ENCODE data around the gene SPOUT1. TPM values are rescaled to one million over a fixed set of nuclear protein-coding genes. Genes with fewer than 3 reads are reported as not detected.

The SPOUT1 gene
- total RNA-seq, 1 donor from 2014 or later: 24.4 TPM

GRCh38 chr9:128773049-128773448, 56.5 kb downstream of the SPOUT1 start:
- no peak for DNase-seq (ENCODE audit: low read depth in 2 of 2)

- peak; percentile 91 for DNase-seq (ENCODE audit: low read depth in 2 of 2)
These were observed 57.7 kb downstream of the SPOUT1 start, which contains the start of gene ZER1 for GRCh38 chr9:128771745-128772519. Gene ZER1 (minus strand): TSS chr9:128771927. CDS start chr9:128755565, 16,362 bp downstream.

GRCh38 chr9:128771094-128771721, 58.4 kb downstream of the SPOUT1 start:
- DNase-seq (ENCODE audit: low read depth in 2 of 2): peak; percentile 39 to 47

GRCh38 chr9:128770286-128771030, 59.1 kb downstream of the SPOUT1 start:
- DNase-seq (ENCODE audit: low read depth in 2 of 2): no peak

Other genes starting within 250 kb of the SPOUT1 start
- gene DYNC2I2, start 172.9 kb downstream of the SPOUT1 start, total RNA-seq: 36.3 and 43.6 TPM in 2 replicates
- gene SET, start 140.6 kb downstream of the SPOUT1 start, total RNA-seq: 308 and 320 TPM in 2 replicates
- 8.1 and 8.9 TPM in 2 replicates for gene PKN3, start 127.3 kb downstream of the SPOUT1 start, total RNA-seq
- gene ZDHHC12, start 105.7 kb downstream of the SPOUT1 start, total RNA-seq: 43.4 and 44.6 TPM in 2 replicates
- 11.1 and 12.7 TPM in 2 replicates for gene ZER1, start 57.9 kb downstream of the SPOUT1 start, total RNA-seq
- gene TBC1D13, start 42.5 kb downstream of the SPOUT1 start, total RNA-seq: 8.9 and 13.1 TPM in 2 replicates
- gene ENDOG, start 11.3 kb downstream of the SPOUT1 start, total RNA-seq: 21.6 and 29.6 TPM in 2 replicates
- gene KYAT1, start 52.2 kb upstream of the SPOUT1 start, total RNA-seq: 3.5 and 5.6 TPM in 2 replicates
- gene LRRC8A, start 52.3 kb upstream of the SPOUT1 start, total RNA-seq: 62.1 and 101 TPM in 2 replicates
- gene PHYHD1, start 91.2 kb upstream of the SPOUT1 start, total RNA-seq: 0.20 and 0.22 TPM in 2 replicates
- gene DOLK, start 117.8 kb upstream of the SPOUT1 start, total RNA-seq: 22.0 and 40.9 TPM in 2 replicates
- gene NUP188, start 117.9 kb upstream of the SPOUT1 start, total RNA-seq: 27.0 and 40.1 TPM in 2 replicates
- 20.0 and 28.6 TPM in 2 replicates for gene SH3GLB2, start 198.5 kb upstream of the SPOUT1 start, total RNA-seq
- gene MIGA2, start 206.8 kb upstream of the SPOUT1 start, total RNA-seq: 13.5 and 16.9 TPM in 2 replicates